Endometrial microvascular endothelial cells (primary cell): ENCODE results near the gene ZNF888. TPM values are rescaled to one million over a fixed set of nuclear protein-coding genes. Genes with fewer than 3 reads are reported as not detected.
"Not testable (repeated sequence)": the region's sequence is repeated elsewhere in the genome, so short reads cannot be mapped to it uniquely, and the experiment has no call there.

ENCODE experiments used
- in situ Hi-C: cut with HindIII; loops from 2 replicates; pipeline ENCODE4 v1.10.0; 2017; ENCODE audit warnings: low sequenced_read_pairs, low pct_unique_long_range_greater_than_20kb; ENCODE audit errors: inconsistent ontology term
- total RNA-seq: library from RNA; depleted of rRNA; stranded (reverse); fragments of >200 nt; gene quantifications from one replicate; pipeline ENCODE4 v1.2.3, GENCODE V29; 2015; ENCODE audit errors: inconsistent ontology term

ZNF888 gene
- total RNA-seq, 1 donor from 2014 or later: 2.7 TPM

DNA sequence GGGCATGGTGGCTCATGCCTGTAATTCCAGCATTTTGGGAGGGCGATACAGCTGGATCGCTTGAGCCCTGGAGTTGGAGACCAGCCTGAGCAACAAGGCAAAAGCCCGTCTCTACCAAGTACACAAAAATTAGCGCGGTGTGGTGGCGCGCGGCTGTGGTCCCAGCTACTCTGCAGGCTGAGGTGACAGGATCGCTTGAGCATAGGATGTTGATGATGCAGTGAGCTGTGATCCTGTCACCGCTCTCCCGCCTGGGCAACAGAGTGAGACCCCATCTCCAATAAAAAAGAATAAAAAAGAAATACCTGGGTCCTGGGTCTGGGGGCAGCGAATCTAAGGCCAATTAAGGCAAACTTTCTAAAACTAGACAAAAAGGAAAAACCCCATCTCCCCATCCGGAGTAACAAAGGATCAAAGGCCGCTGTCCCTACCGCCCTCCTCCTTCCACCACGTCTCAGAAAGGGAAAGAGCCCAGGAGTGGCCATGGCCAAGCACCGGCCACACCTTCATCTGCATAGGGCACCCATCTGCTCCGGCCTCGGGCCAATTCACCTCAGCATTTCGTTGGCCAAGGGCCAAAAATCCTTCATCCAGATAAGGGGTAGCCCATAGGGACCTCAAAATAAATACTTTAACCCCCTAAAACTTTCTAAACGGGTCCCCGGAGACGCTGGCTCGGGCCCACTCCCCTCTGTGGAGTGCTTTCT is 26.6 kb downstream of the ZNF888 start:
- in situ Hi-C loops: no loop called here

DNA sequence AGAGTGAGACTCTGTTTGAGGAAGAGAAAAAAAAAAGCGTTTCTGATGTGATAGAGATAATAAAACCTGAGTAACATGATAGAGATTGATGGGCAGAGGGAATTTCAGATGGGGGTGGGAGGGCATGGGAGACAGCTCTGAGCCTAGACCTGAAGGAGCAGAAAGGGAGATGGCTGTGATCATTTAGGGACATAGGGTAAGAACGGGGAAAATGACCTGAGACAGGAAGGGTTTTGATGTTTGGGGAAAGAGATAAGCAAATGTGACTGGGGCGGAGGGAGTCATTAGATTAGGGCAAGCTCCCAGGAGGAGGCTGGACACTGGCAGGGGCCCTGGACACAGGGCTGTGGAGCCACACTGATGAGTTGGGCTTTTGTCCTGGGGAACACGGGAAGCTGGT is 31.9 kb downstream of the ZNF888 start:
- in situ Hi-C loops: no loop called here

DNA sequence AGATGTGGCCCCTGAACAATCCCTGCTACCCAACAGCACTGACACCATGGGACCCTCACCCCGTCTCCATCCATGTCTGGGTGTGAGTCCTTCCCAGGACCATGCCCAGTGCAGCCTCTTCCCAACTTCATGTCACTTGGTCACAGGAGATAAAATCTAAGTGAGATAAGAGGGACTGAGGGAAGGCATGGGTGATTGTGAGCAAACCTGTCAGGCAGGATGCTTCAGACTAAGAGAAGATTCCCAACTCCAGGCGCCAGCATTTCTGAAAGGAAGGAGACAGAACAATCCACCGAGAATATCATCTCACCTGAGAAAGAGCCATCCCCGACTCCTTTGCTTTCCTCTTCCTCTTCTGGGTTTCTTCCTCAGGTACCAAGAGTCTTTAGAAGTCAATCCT is 33.3 kb downstream of the ZNF888 start:
- in situ Hi-C loops: no loop called here

DNA sequence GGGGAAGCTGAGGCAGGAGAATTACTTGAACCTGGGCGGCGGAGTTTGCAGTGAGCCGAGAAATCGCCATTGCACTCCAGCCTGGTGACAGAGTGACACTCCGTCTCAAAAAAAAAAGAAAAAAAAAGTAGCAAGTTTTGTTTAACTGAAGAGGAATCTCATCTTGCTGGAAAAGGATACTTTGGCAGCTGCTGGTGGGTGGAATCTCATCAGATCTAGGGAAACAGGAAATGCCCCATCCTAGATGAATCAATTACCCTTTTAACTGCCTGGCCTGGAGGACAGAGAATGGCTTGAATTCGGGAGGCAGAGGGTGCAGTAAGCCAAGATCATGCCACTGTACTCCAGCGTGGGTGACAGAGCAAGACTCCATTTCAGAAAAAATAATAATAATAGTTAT is 34.2 kb downstream of the ZNF888 start:
- in situ Hi-C loops: no loop called here

DNA sequence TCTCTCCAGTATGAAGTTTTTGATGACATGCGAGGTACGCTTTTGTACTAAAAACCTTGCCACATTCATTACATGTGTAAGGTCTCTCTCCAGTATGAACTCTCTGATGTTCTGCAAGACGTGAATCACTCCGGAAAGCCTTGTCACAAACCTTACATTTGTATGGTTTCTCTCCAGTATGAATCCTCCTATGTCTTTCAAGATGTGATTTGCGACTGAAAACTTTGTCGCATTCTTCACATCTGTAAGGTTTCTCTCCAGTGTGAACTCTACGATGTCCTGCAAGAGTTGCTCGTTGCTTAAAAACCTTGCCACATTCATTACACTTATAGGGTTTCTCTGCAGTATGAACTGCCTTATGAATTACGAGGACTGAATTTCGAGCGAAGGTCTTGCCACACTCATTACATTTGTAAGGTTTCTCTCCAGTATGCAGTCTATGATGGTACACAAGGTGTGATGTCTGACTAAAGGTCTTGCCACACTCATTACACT is 42.3 kb downstream of the ZNF888 start:
- in situ Hi-C loops: no loop called here

DNA sequence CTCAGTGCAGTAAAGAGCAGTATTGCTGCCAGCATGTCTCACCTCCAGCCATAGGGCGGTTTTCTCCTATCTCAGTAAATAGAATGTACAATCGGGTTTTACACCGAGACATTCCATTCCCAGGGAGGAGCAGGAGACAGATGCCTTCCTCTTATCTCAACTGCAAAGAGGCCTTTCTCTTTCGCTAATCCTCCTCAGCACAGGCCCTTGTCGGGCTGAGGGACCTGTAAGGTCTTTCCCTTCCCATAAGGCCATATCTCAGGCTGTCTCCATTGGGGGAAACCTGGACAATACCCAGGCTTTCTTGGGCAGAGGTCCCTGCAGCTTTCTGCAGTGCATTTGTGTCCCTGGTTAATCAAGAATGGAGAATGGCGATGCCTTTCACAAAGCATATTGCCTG is 50.2 kb downstream of the ZNF888 start:
- in situ Hi-C loops: not testable (repeated sequence)

DNA sequence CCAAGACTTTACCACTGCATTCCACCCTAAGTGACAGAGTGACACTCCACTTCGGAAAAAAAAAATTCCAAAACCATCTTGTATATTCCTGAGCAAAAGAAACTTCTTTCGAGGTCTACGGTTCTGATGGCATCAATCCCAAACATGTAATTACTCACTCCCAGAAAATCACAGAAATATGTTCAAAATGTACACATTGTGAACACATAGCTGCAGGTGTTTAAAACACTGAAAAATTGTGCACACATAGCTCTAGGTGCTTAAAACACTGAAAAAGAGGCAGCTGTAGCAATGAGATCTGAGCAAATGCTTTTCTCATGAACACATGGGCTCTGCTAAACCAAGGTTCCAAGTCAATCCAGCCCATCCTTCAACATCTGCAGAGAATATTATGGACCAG is 51.8 kb downstream of the ZNF888 start:
- in situ Hi-C loops: no loop called here

DNA sequence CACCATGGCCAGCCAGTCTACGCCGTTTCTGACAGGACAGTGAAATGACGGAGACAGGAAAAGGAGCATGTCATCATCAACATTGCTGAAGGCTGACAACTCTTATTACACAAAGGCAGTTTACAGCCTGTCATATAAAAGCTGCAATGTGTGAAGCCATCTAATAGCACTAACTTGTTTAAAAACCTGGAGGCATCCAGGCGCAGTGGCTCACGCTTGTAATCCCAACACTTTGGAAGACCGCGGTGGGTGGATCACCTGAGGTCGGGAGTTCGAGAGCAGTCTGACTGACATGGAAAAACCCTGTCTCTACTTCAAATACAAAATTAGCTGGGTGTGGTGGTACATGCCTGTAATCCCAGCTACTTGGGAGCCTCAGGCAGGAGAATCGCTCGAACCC is 55.2 kb downstream of the ZNF888 start:
- in situ Hi-C loops: not testable (repeated sequence)

DNA sequence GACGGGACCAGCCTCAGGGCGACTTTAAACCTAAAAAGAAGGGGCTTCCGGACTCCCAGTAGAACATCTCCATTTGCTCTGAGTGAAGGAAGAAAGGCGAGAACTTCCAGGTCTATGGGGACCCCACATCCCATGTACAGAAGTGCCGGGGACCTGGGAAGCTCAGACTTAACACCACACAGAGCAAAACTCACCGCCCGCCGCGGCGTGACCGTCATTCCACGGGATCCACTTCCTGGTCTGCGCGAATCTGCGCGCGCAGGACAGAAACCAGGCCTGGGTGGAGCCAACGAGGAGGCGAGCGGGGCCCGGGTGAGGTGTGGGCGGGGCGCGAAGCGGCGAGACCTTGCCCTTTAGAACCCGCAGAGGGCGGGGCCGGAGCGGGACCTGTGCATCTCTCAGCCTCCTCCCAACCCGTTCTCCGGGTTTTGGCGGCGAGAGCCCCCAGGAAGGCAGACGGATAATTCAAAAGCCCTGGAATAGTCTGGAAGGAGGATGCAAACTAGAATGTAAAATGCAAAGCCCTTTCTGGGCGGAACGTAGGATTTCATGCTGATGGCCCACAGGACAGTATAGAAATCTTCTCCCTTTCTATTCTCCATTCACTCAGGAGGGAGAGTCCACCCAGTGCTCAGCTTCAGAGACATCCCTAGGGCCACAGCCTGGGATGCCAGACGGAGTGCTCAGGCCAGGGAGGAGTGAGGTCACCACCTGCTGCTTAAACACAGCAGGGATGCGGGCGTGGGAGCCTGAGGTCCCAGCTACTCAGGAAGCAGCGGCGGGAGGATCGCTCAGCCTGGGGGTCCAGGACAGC is 65.6 kb downstream of the ZNF888 start, which contains the start of gene ZNF468:
Gene ZNF468 (minus strand): TSS at position 242 of the 814 bp plus-strand sequence. CDS start 3,347 bp downstream, outside the sequence.
- in situ Hi-C loops: not testable (repeated sequence)

DNA sequence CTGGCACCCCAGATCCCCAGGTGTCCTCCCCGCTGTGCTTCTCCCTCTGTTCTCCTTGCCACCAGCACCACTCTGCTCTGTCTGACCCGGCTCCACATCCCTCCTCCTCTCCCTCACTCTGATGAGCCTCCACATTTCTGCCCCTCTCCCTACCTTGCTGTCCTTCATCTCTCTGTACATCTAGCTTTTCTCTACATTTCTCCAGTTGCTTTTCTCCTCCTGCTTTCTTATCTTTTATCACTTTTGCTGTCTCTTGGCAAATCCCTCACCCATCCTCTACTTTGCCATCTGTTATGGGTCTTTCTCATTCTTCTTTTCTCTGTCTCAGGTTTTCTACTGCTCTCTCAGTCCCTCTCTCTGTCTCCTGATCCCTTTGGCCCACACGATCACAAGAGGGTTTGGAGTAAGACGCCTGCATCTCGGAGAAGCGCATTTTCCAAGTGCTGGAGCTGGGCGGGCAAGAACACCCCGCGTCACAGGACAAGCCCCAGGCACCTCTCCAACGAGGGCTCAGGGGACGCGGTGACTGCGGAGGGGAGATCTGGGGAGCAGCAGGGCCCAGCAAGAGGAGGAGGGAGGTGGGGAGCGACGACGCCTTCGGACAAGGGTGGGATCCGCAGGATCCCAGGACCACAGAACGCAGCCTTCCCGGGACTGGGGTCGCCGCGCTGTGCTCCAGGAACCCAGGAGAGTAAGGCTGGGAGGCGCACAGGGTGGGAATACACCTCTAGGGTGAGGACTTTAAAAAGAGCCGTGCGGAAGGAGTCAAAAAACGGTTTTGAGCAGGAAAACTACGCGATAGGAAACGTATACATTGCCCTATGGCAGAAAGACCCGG is 66.5 kb downstream of the ZNF888 start:
- in situ Hi-C loops: not testable (repeated sequence)

Other genes starting within 250 kb of the ZNF888 start
- 6.7 TPM for gene ZNF611, start 188.4 kb downstream of the ZNF888 start, total RNA-seq
- 1.0 TPM for gene ZNF600, start 136.6 kb downstream of the ZNF888 start, total RNA-seq
- gene ZNF28, start 101.8 kb downstream of the ZNF888 start, total RNA-seq: 8.5 TPM
- gene ZNF468, start 65.8 kb downstream of the ZNF888 start, total RNA-seq: 10.8 TPM
- gene ZNF320, start 25.8 kb downstream of the ZNF888 start, total RNA-seq: 2.3 TPM
- gene ZNF816, start 39.5 kb upstream of the ZNF888 start, total RNA-seq: 6.2 TPM
- gene ERVV-1, start 90.5 kb upstream of the ZNF888 start, total RNA-seq: not detected
- not detected for gene ERVV-2, start 121.3 kb upstream of the ZNF888 start, total RNA-seq
- gene ZNF160, start 180.0 kb upstream of the ZNF888 start, total RNA-seq: 30.5 TPM
- gene ZNF415, start 209.5 kb upstream of the ZNF888 start, total RNA-seq: 15.4 TPM
- 7.5 TPM for gene ZNF347, start 235.6 kb upstream of the ZNF888 start, total RNA-seq